AG10803 (cell line): Measurements from ENCODE around the gene MAP2K1.
A peak's percentile ranks its signal among the peaks of the same experiment; 100 is the strongest.
"Not testable (repeated sequence)": the region's sequence is repeated elsewhere in the genome, so short reads cannot be mapped to it uniquely, and the experiment has no call there.

Experiments used
- DNase-seq: peaks from one replicate; pipeline ENCODE4 v3.0.0; 2010; ENCODE audit warnings: low read depth
- H3K4me3 ChIP-seq: 2 replicates; pipeline ENCODE4 v1.5.1; 2011; ENCODE audit warnings: mild to moderate bottlenecking, low read length, control low read depth
- CTCF ChIP-seq: conservative IDR thresholded peaks from 2 replicates; pipeline ENCODE4 v1.5.1; 2011; ENCODE audit warnings: mild to moderate bottlenecking, low read length, control low read depth, inconsistent platforms

Gene MAP2K1

GRCh38 chr15:66364944-66365528, 21.7 kb upstream of the MAP2K1 start:
- H3K4me3 ChIP-seq: no peak overlapping the region
- TF ChIP-seq CTCF: no peak
- DNase-seq: no peak

- no peak for TF ChIP-seq CTCF
- peak; percentile 5 for DNase-seq
- peak overlapping the region; percentile 37 for H3K4me3 ChIP-seq
Measured at GRCh38 chr15:66369773-66370651, 16.7 kb upstream of the MAP2K1 start.

GRCh38 chr15:66374179-66374578, 12.5 kb upstream of the MAP2K1 start:
- no peak overlapping the region for H3K4me3 ChIP-seq
- DNase-seq: no peak
- TF ChIP-seq CTCF: no peak

- H3K4me3 ChIP-seq: no peak overlapping the region
- TF ChIP-seq CTCF: no peak
- no peak for DNase-seq
Measured at GRCh38 chr15:66378814-66379430, 7.8 kb upstream of the MAP2K1 start.

- DNase-seq, H3K4me3 ChIP-seq: not testable (repeated sequence)
Measured at GRCh38 chr15:66381376-66381775, 5.3 kb upstream of the MAP2K1 start.

- H3K4me3 ChIP-seq: peak overlapping the region; percentile 84
- TF ChIP-seq CTCF: peak; percentile 53
- peak; percentile 62 for DNase-seq
Measured at GRCh38 chr15:66387163-66388042, 691 bp downstream of the MAP2K1 start.

GRCh38 chr15:66388043-66388363, 1.3 kb downstream of the MAP2K1 start:
- peak overlapping the region; percentile 84 for H3K4me3 ChIP-seq
- TF ChIP-seq CTCF: no peak
- DNase-seq: no peak
